Uterus (tissue), 2 donors: ENCODE results near the gene ORC4.
"Not testable (repeated sequence)": the region's sequence is repeated elsewhere in the genome, so short reads cannot be mapped to it uniquely, and the experiment has no call there.

Experiments used
- POLR2A ChIP-seq, 2 donors: fragments of 450-650 bp; IDR thresholded peaks; one replicate each; pipeline ENCODE4 v1.6.1; 2016; ENCODE audit warnings: antibody characterized with exemption in 2 of 2, mild to moderate bottlenecking in 1 of 2, moderate library complexity in 1 of 2
- TF ChIP-seq, protein P1 (sequence below), 4 experiments: fragments of 200-600 bp in 2 of 4; fragments of 450-650 bp in 2 of 4; sonication (generic) in 2 of 4; IDR thresholded peaks; one replicate each; pipeline ENCODE4 v1.5.1; 2016 to 2019; ENCODE audit warnings: antibody characterized with exemption in 4 of 4, mild to moderate bottlenecking in 2 of 4, moderate library complexity in 1 of 4

DNA sequence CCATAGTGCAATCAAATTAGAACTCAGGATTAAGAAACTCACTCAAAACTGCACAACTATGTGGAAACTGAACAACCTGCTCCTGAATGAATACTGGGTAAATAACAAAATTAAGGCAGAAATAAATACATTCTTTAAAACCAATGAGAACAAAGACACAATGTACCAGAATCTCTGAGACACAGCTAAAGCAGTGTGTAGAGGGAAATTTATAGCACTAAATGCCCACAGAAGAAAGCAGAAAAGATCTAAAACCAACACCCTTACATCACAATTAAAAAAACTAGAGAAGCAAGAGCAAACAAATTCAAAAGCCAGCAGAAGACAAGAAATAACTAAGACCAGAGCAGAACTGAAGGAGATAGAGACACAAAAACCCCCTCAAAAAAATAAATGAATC is 18.1 kb downstream of the ORC4 start:
- TF ChIP-seq POLR2A (IDR thresholded peaks at IDR 0.05), result not testable (repeated sequence)
- TF ChIP-seq, protein P1, sequence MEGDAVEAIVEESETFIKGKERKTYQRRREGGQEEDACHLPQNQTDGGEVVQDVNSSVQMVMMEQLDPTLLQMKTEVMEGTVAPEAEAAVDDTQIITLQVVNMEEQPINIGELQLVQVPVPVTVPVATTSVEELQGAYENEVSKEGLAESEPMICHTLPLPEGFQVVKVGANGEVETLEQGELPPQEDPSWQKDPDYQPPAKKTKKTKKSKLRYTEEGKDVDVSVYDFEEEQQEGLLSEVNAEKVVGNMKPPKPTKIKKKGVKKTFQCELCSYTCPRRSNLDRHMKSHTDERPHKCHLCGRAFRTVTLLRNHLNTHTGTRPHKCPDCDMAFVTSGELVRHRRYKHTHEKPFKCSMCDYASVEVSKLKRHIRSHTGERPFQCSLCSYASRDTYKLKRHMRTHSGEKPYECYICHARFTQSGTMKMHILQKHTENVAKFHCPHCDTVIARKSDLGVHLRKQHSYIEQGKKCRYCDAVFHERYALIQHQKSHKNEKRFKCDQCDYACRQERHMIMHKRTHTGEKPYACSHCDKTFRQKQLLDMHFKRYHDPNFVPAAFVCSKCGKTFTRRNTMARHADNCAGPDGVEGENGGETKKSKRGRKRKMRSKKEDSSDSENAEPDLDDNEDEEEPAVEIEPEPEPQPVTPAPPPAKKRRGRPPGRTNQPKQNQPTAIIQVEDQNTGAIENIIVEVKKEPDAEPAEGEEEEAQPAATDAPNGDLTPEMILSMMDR (IDR thresholded peaks at IDR 0.05), result not testable (repeated sequence)
